B cell (primary cell): ENCODE results near the gene LOC101059915.

Experiments
- ATAC-seq: fragments of 200-7000 bp; cut with Tn5 transposase; one replicate; pipeline ENCODE4 v1.10.0; 2021; ENCODE audit warnings: low read depth, mild to moderate bottlenecking, moderate number of reproducible peaks, moderate library complexity
- CTCF ChIA-PET: fragments of 350-600 bp; sonication (Branson Sonifier 250); formaldehyde crosslinking; loops from one replicate; lab custom pipeline; 2021; ENCODE audit warnings: antibody characterized with exemption, inconsistent platforms; lab: Charles Lee
- POLR2A ChIA-PET: fragments of 350-600 bp; sonication (Branson Sonifier 250); formaldehyde crosslinking; loops from one replicate; lab custom pipeline; 2021; ENCODE audit warnings: antibody characterized with exemption; lab: Charles Lee
- DNase-seq: peaks from one replicate; pipeline ENCODE4 v3.0.0; 2013
- H2AFZ ChIP-seq: 2 replicates; pipeline ENCODE4 v1.6.1; 2012; ENCODE audit warnings: mild to moderate bottlenecking, low read depth, low read length; ENCODE audit not compliant: insufficient read depth, poor library complexity, severe bottlenecking
- H3K27ac ChIP-seq, 2 donors: 1 replicate in 1 of 2; 2 replicates in 1 of 2; pipeline ENCODE4 v1.5.1; 2012 to 2013; ENCODE audit warnings: low read length in 2 of 2, mild to moderate bottlenecking in 2 of 2, moderate library complexity in 1 of 2
- H3K27me3 ChIP-seq, 4 experiments: fragments of 200-600 bp in 1 of 4; sonication (generic) in 1 of 4; replicated peaks in 1 of 4; 1 replicate in 2 of 4; 2 replicates in 2 of 4; pipeline versions ENCODE4 v1.6.1 to v1.7.0; 2013 to 2016; ENCODE audit warnings: low read length in 3 of 4, mild to moderate bottlenecking in 2 of 4, mixed read lengths in 1 of 4, moderate library complexity in 1 of 4; ENCODE audit not compliant: insufficient read depth in 4 of 4, control insufficient read depth in 3 of 4; ENCODE audit errors: control extremely low read depth in 1 of 4
- H3K36me3 ChIP-seq, 2 experiments: replicated peaks in 1 of 2; 1 replicate in 1 of 2; 2 replicates in 1 of 2; pipeline versions ENCODE4 v1.6.1 to v1.7.1; 2013; ENCODE audit warnings: low read length in 1 of 2; ENCODE audit not compliant: insufficient read depth in 2 of 2, control insufficient read depth in 1 of 2; ENCODE audit errors: control extremely low read depth in 1 of 2, extremely low read depth in 1 of 2
- H3K4me1 ChIP-seq, 2 donors: fragments of 200-600 bp in 1 of 2; sonication (generic) in 1 of 2; 1 replicate in 1 of 2; 2 replicates in 1 of 2; pipeline versions ENCODE4 v1.5.1 to v1.6.1; 2013 to 2017; ENCODE audit warnings: low read length in 2 of 2; ENCODE audit not compliant: control insufficient read depth in 2 of 2, insufficient read depth in 2 of 2
- H3K4me2 ChIP-seq: replicated peaks from 2 replicates; pipeline ENCODE3; 2012; ENCODE audit warnings: mild to moderate bottlenecking, low read depth, low read length; ENCODE audit not compliant: poor library complexity, severe bottlenecking
- H3K4me3 ChIP-seq, 5 experiments: fragments of 200-600 bp in 1 of 5; sonication (generic) in 1 of 5; 1 replicate in 3 of 5; 2 replicates in 2 of 5; pipeline versions ENCODE4 v1.5.1 to v1.7.0; 2011 to 2016; ENCODE audit warnings: low read length in 4 of 5, mild to moderate bottlenecking in 4 of 5, low read depth in 2 of 5, control low read depth in 1 of 5, moderate library complexity in 1 of 5; ENCODE audit not compliant: insufficient read depth in 1 of 5; ENCODE audit errors: control extremely low read depth in 1 of 5, extremely low read depth in 1 of 5
- H3K79me2 ChIP-seq: fragments of 200-600 bp; sonication (generic); one replicate; pipeline ENCODE4 v1.6.0; 2016; ENCODE audit warnings: low read length; ENCODE audit not compliant: control insufficient read depth, insufficient read depth
- H3K9ac ChIP-seq: fragments of 200-600 bp; sonication (generic); 2 replicates; pipeline ENCODE4 v1.6.1; 2017; ENCODE audit warnings: mild to moderate bottlenecking, low read length, moderate library complexity
- H3K9me3 ChIP-seq, 3 donors: one replicate each; pipeline versions ENCODE4 v1.6.1 to v1.7.1; 2013; ENCODE audit warnings: low read length in 2 of 3; ENCODE audit not compliant: control insufficient read depth in 2 of 3, insufficient read depth in 1 of 3; ENCODE audit errors: control extremely low read depth in 1 of 3
- H4K20me1 ChIP-seq: 2 replicates; pipeline ENCODE4 v1.6.0; 2012; ENCODE audit warnings: mild to moderate bottlenecking, low read length; ENCODE audit not compliant: insufficient read depth, control insufficient read depth, poor library complexity, severe bottlenecking
- H3K27ac Mint-ChIP-seq: one replicate; pipeline ENCODE4 v1.8.0; 2021; ENCODE audit warnings: mixed read lengths
- H3K27me3 Mint-ChIP-seq: one replicate; pipeline ENCODE4 v1.8.0; 2021; ENCODE audit warnings: mixed read lengths
- H3K4me1 Mint-ChIP-seq: one replicate; pipeline ENCODE4 v1.8.0; 2021; ENCODE audit warnings: mixed read lengths
- H3K4me3 Mint-ChIP-seq: one replicate; pipeline ENCODE4 v1.8.0; 2021; ENCODE audit warnings: mixed read lengths
- H3K9me3 Mint-ChIP-seq: one replicate; pipeline ENCODE4 v1.8.0; 2022; ENCODE audit warnings: mixed read lengths; ENCODE audit not compliant: insufficient read depth
- CTCF ChIP-seq: fragments of 200-600 bp; IDR thresholded peaks from one replicate; pipeline ENCODE4 v1.8.0; 2022; ENCODE audit warnings: antibody characterized with exemption, mild to moderate bottlenecking
- EZH2 ChIP-seq: IDR thresholded peaks from 2 replicates; pipeline ENCODE4 v1.6.1; 2012; ENCODE audit warnings: borderline replicate concordance, low read depth, mild to moderate bottlenecking, moderate library complexity, low read length; ENCODE audit not compliant: insufficient read depth, poor library complexity, severe bottlenecking
- WGBS: methylation state at CpG from one replicate; pipeline ENCODE4 v1.1.5; 2013; ENCODE audit warnings: missing lambda C conversion rate; ENCODE audit not compliant: insufficient coverage; 5-methylcytosine and 5-hydroxymethylcytosine counted together
- intact Hi-C: fragments of 100-400 bp; cut with micrococcal nuclease; formaldehyde crosslinking; loops from one replicate; pipeline ENCODE4 v1.10.0; 2022

The LOC101059915 gene

GRCh38 chrX:71621603-71622002, 45.7 kb upstream of the LOC101059915 start:
- no peak overlapping the region for H3K4me3 Mint-ChIP-seq

More at GRCh38 chrX:71621603-71622002, 45.7 kb upstream of the LOC101059915 start:
- Histone ChIP-seq H2AFZ (no peak overlapping the region), H3K9me3 (peaks cover 0 to 14% (median 0%) of the 10 kb centered on the region in 3 donors), H3K27ac (peak overlapping the region; percentile 52 to 79), H3K4me3 (no peak overlapping the region), H3K27me3 (no peaks in the 10 kb centered on the region), H3K4me2 (peak overlapping the region; percentile 37), H3K4me1 (peaks cover 58 to 82% of the 10 kb centered on the region in 2 donors), H4K20me1 (no peaks in the 10 kb centered on the region), H3K9ac (no peak overlapping the region), H3K79me2 (no peaks in the 10 kb centered on the region), H3K36me3 (no peaks in the 10 kb centered on the region)
- CTCF ChIA-PET = interaction anchor here (0.5 to 1.6 kb wide), 3 partner anchors 12 to 919 kb away, joined by 3 to 4 read pairs (median 3); no protein-coding TSS in a partner anchor
- 88% methylated on average over 3 of the region's 6 CpGs for WGBS
- ATAC-seq = no peak
- DNase-seq = no peak
- Mint-ChIP-seq H3K27me3 (no peaks in the 10 kb centered on the region), H3K4me1 (peaks cover 68% of the 10 kb centered on the region), H3K9me3 (no peaks in the 10 kb centered on the region), H3K27ac (peak overlapping the region; percentile 89)
- intact Hi-C loops = no loop called here
- no peak for TF ChIP-seq EZH2
- no peak for TF ChIP-seq CTCF
- POLR2A ChIA-PET = no interaction called here
